ENCODE measurements around the gene PPP3CA.

The PPP3CA gene

GRCh38 chr4:101118617-101119016, 228.7 kb downstream of the PPP3CA start:
- no peak for TF ChIP-seq CTCF (IDR thresholded peaks at IDR 0.05; ENCODE audit: extremely low read depth, missing control alignments)

GRCh38 chr4:101115887-101116286, 231.4 kb downstream of the PPP3CA start:
- no peak for DNase-seq (ENCODE audit: low spot score)
- no peak for TF ChIP-seq CTCF (IDR thresholded peaks at IDR 0.05; ENCODE audit: extremely low read depth, missing control alignments)

More at GRCh38 chr4:101118617-101119016, 228.7 kb downstream of the PPP3CA start:
- no peak for DNase-seq (ENCODE audit: low spot score)

- no peak for TF ChIP-seq CTCF (IDR thresholded peaks at IDR 0.05; ENCODE audit: extremely low read depth, missing control alignments)
- DNase-seq (ENCODE audit: low spot score) = no peak
Measured at GRCh38 chr4:101114936-101115372, 232.4 kb downstream of the PPP3CA start.

GRCh38 chr4:101104312-101105052, 242.8 kb downstream of the PPP3CA start:
- no peak for TF ChIP-seq CTCF (IDR thresholded peaks at IDR 0.05; ENCODE audit: extremely low read depth, missing control alignments)
- peak; percentile 11 for DNase-seq (ENCODE audit: low spot score)

- DNase-seq (ENCODE audit: low spot score) = peak; percentile 6
- no peak for TF ChIP-seq CTCF (IDR thresholded peaks at IDR 0.05; ENCODE audit: extremely low read depth, missing control alignments)
Measured at GRCh38 chr4:101103381-101104142, 243.8 kb downstream of the PPP3CA start.

- no peak for TF ChIP-seq CTCF (IDR thresholded peaks at IDR 0.05; ENCODE audit: extremely low read depth, missing control alignments)
- no peak for DNase-seq (ENCODE audit: low spot score)
Measured at GRCh38 chr4:101102114-101102742, 245.1 kb downstream of the PPP3CA start.

GRCh38 chr4:101101072-101101471, 246.3 kb downstream of the PPP3CA start:
- DNase-seq (ENCODE audit: low spot score) = no peak
- TF ChIP-seq CTCF (IDR thresholded peaks at IDR 0.05; ENCODE audit: extremely low read depth, missing control alignments) = no peak

Measured in GM20000 (cell line).